Fibroblast of villous mesenchyme (primary cell): ENCODE data around the gene ATP6V0A1. TPM values are rescaled to one million over a fixed set of nuclear protein-coding genes. Genes with fewer than 3 reads are reported as not detected.

Source experiments
- DNase-seq: peaks from one replicate; pipeline ENCODE4 v3.0.0-alpha.2; 2010; ENCODE audit warnings: low read depth
- H3K4me3 ChIP-seq: 2 replicates; pipeline ENCODE4 v1.5.1; 2011; ENCODE audit warnings: low read depth, mild to moderate bottlenecking, low read length
- CTCF ChIP-seq: IDR thresholded peaks from 2 replicates; pipeline ENCODE4 v1.5.1; 2012; ENCODE audit warnings: low read depth, mild to moderate bottlenecking, low read length; ENCODE audit not compliant: insufficient read depth
- total RNA-seq: library from RNA; depleted of rRNA; stranded (reverse); fragments of >200 nt; gene quantifications from 2 replicates; pipeline ENCODE4 v1.2.3, GENCODE V29; 2012

ATP6V0A1 gene
- total RNA-seq, 1 donor, result 82.5 TPM

- no peak for TF ChIP-seq CTCF
- DNase-seq, result no peak
- H3K4me3 ChIP-seq, result no peak overlapping the region
These were observed 64.2 kb downstream of the ATP6V0A1 start for GRCh38 chr17:42522798-42523278.

DNA sequence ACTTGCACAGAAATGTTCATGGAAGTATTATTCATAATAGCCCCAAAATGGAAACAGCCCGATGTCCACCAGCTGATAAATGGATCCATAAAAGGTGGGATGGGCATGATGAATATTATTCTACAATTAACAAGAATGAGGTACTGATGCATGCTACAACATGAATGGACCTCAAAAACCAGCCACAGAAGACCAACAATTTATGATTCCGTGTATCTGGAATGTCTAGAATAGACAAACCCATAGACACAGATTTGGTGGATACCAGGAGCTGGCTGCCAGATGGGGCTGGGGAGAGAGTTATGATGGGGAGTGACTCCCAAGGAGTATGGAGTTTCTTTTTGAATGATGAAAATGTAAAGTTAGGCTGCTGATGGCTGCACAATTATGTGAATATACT, 66.5 kb downstream of the ATP6V0A1 start:
- no peak for TF ChIP-seq CTCF

DNA sequence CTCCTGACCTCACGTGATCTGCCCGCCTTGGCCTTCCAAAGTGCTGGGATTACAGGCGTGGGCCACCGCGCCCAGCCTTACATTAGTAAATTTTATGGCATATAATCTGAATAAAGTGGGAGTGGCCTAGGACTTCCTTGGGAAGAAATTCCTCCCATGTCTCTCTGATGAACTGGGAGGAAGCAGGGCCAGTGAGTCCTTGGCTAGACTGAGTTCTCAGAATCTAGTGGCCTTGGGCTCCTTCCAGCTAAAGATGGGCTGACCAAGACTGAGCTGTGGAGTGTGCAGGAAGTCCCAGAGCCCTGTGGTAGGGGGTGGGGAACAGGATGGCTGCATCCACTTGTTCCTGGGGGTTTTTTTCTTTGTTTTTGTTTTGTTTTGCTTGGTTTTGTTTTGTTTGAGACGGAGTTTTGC, 67.4 kb downstream of the ATP6V0A1 start:
- DNase-seq, result no peak
- no peak for TF ChIP-seq CTCF
- no peak overlapping the region for H3K4me3 ChIP-seq

More for the DNA sequence above, 66.5 kb downstream of the ATP6V0A1 start:
- no peak overlapping the region for H3K4me3 ChIP-seq
- DNase-seq, result peak; percentile 48

GRCh38 chr17:42527932-42528331, 69.3 kb downstream of the ATP6V0A1 start:
- no peak for TF ChIP-seq CTCF
- H3K4me3 ChIP-seq, result no peak overlapping the region
- no peak for DNase-seq

GRCh38 chr17:42529061-42529460, 70.4 kb downstream of the ATP6V0A1 start:
- H3K4me3 ChIP-seq, result no peak overlapping the region
- DNase-seq, result no peak
- TF ChIP-seq CTCF, result no peak

GRCh38 chr17:42530952-42531454, 72.3 kb downstream of the ATP6V0A1 start:
- peak; percentile 67 for DNase-seq
- no peak overlapping the region for H3K4me3 ChIP-seq
- no peak for TF ChIP-seq CTCF
